Activated CD4-positive, alpha-beta T cell treated with anti-CD3 and anti-CD28 coated beads for 48 hours (primary cell): ENCODE results near the gene ST14.
A peak's percentile ranks its signal among the peaks of the same experiment; 100 is the strongest.
"Not testable (repeated sequence)": the region's sequence is repeated elsewhere in the genome, so short reads cannot be mapped to it uniquely, and the experiment has no call there.

Experiments used
- DNase-seq: peaks from one replicate; pipeline ENCODE4 v3.0.0-alpha.2; 2020

Gene ST14

DNA sequence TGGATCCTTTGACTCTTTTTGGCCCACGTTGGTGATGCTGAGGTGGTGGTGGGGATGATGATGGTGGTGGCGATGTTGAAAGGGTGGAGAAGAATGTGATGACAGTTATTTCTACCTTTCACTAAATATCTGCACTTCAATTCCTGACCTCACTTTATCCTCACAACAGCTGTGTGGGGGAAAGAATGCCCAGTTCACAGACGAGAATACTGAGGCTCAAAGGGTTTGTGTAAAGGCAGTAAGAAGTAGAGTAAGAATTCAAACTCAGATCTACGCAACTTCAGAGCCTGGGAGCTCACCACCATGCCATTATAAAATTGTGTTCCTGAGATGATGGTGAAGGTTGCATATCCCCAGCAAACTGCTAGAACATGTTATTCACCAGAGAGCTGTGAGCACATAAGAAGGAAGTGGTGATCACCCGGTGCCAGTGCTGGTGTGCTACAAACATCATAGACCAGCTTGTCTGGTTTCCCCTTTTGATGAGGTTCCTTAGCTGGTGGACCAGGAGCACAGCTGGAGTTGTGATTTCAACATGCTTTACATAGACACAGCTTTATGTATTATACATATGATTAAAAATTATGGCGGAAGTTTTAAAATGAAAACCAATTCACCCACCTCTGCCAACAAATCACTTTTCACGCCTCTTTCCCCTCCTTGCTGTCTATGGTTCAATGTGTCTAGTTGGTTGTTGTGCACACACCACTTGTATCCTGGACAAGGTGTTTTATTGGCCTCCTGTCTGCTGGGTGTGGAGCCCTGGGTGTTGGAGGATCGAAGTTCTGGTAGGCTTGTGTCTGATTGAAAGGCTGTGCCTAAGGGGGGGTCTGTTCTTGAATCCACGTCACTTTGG, 6.2 kb downstream of the ST14 start:
- DNase-seq, result no peak

DNA sequence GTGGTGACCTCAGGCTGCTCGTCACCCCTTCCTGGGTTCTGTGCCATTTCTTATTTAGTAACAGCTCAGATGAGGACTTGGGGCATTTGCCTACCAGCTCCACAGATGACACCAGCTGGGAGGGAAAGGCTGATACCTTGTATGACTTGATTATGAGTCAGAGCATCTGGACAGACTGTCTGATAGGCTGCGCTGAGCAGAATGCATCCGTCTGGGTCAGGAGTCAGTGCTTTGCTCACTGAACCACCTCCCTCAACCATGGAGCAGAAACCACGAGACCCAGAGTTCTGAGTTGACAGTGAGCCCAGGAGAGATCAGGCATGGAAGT, 6.8 kb downstream of the ST14 start:
- peak; percentile 18 for DNase-seq

DNA sequence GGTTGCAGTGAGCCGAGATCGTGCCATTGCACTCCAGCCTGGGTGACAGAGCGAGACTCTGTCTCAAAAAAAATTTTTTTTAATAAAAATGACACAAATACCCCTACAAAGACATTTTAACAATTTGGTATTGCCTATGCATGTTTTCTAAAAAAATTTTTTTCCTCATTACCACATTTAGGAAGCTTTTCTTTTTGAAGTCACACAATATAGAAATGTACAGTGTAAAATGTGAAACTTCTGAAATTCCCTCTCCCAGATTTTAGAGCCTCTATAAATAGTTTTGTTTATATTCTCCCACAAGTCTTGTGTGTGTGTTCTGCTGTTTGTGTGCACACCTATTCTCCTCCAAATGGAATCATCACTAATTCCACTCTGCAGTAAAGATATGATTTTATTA, 7.6 kb downstream of the ST14 start:
- DNase-seq, result no peak

DNA sequence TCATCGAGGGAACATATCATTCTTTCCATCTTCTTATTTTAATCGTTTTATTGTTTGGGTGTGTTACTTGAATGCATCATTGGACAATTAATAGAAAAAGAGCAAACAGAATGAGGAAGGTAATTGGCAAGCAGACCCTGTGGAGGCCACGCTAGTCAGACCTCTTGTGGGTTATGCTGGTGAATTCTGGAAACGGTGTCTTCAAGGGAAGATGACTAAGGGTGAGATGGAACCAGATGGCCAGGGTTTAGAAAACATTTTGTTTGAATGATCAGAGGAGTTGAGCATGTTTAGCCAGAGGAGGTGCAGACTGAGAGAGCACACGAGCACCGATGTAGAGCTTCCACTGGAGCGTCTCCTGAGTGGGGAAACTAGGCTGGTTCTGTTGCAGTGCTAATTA, 8.5 kb downstream of the ST14 start:
- DNase-seq, result no peak

DNA sequence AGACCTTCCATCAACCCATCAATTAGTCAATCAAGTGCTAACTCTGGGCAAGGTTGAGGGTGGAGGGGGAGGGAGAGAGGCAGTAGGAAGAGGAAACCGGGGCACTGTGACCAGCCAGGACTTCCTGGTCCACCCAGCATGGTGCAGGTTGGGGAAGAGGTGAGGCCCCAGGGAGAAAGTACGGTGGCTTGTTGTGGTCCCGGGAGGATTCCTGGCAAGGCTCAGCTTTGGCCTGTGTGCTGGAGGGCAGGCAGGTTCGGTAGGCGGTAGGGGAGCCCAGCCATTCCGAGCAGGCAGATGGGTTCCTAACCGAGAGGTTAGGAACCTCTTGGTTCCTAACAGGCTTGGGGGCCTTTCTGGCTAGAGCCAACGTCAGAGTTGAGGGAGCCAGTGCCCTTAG, 10.8 kb downstream of the ST14 start:
- DNase-seq, result no peak

DNA sequence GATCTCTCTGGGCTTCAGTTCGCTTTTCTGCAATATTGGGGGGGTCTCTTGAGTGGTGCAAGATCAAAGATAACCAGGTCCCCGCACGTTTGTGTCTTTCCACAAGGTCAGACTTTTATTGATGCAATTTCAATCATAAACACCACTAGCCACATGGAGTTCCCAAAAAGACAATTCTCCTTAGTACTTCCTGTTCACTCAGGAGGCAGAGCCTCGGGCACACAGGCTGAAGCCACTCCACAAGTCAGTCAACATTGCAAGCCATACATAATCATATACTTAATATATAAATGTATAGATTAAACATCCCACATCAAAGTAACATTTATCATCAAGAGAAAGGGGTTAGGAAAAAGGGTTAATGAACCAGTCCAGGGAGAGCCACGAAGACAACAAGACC, 12.0 kb downstream of the ST14 start:
- no peak for DNase-seq

DNA sequence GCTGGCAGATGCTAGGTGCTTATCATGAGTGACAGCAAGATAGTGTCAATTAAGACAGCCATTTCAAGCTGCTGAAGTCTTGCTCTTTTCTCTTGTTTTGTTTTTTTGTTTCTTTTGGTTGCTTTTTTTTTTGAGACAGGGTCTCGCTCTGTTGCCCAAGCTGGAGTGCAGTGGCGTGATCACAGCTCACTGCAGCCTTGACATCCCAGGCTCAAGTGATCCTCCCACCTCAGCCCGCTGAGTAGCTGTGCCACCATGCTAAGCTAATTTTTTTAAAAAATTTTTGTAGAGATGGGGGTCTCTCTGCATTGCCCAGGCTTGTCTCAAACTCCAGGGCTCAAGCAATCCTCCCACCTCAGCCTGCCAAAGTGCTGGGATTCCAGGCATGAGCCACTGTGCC, 12.4 kb downstream of the ST14 start:
- not testable (repeated sequence) for DNase-seq

DNA sequence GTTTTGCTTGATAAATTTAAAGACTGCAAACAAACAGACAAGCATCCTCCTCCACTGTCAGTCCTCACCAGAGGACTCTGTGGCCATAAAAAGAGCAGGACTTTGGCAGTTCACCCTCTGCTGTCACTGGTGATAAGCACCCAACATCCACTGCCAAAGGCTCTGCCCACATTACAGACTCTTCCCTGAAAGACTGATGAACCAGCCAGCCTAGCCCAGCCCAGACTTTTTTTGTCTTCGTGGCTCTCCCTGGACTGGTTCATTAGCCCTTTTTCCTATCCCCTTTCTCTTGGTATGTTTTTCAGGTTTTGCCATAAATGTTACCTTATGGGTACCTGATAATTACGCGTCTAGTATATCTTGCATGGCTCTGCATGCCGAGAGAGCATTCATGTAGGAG, 15.1 kb downstream of the ST14 start:
- no peak for DNase-seq

DNA sequence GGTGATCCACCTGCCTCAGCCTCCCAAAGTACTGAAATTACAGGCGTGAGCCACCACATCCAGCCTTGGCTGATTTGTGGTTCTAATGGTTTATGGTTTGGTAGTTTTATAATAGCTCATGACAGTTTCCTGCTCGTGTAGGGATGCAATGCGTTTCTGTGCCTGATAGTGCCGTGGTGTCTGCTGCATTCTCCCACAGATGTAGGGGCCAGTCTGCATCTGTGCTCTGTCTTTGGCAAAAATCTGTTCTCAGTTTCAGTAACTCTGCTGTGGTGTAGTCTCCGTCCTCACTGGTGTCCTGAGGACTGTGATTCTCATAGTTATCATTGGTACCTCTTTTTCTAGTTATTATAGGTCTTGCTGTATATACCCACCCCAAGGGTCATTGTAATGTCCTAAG, 16.3 kb downstream of the ST14 start:
- no peak for DNase-seq

DNA sequence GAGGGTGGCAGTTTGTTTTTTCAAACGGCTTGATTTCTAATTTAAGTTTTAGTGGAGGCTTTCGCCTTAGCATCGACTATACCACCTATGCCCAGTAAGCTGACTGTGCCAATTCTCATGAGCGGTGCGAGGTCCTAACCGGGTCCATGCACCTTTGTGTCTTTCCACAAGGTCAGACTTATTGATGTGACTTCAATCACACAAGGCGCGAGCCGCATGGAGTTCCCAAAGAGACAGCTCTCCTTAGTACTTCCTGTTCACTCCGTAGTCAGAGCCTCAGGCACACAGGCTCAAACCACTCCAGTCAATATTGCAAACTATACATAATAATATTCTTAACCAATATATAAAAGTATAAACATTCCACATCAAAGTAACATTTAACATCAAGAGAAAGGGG, 18.2 kb downstream of the ST14 start:
- no peak for DNase-seq

DNA sequence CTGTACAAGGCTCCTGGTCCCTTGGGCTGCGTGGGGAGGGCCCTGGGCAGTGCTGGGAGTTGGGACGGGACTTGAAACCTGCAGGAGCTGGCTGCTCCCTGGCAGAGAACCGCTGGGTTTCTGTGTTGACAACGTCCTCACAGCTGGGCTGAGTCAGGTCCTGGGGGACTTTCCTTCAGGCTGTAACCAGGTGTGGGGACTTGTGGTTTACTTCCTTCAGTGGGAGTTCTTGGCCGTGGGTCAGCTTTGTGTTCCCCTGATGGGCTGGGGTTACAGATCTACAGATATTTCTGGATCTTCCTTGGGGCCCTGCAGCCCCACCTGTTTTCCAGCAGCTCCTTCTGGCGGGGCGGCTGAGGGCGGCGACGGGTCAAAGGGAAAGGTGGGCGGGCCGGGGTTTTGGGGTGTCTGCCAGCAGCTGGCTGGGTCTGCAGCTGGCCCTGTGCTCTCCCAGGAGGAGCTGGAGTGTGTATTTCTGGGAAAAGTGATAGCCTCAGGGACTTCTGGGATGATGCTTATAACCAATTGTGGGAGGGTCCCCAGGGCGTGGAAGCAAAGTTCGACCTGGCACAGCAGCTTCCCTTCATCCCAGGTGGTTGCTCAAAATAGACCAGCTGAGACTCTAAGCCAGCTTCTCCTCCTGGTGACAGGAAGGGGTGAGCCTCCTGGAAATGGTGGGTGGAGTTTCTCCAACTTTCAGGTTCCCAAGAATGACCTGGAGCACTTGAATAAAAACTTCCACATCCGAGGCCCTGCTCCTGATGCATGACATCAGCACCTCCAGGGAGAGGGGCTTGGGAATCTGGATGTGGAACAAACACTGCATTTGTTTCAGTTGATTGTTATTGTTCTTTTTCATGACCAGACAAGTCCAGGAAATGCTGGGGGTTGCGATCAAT, 19.1 kb downstream of the ST14 start:
- DNase-seq, result no peak

DNA sequence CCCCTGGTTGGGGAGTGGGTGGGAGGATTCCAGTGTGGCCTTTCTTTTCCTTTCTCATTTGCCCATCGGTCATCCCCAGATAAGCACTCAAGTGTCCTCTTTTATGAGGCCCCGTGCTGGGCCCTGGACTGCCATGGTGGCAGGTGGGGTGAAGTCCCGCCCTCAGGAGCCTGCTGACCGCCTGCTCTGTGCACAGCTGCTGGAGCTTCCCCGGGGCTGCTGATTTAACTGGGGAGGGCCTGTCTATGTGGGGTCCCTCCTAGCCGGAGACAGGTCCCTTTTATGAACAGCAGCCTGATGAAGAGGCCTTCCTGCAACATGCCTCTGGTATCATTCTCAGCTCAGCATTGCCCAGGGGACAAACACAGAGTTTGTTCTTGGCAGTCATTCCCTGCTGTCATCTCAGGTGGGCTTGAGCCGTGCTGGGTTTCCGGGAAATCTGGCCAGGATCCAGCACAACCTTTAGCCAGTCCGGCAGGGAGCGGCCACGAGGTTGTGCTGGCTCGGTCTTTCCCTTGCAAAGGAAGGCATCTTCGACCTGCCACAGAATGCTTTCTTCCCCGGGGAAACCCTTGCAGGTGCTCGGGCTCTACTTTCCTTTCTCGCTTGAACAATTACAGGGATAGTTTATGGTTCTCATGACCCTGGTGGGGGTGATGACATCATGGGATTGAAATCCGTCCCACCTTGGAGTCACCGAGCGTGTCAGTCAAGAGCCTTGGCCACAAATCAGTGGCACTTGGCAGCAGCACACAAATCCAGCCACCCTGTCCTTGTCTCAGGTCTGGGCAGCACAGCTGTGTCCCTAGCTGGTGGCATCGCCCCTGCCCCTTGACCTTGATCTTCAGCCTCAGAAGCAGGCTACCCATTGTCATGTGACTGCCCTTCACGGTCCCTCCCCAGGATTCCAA, 20.1 kb downstream of the ST14 start:
- DNase-seq, result no peak

DNA sequence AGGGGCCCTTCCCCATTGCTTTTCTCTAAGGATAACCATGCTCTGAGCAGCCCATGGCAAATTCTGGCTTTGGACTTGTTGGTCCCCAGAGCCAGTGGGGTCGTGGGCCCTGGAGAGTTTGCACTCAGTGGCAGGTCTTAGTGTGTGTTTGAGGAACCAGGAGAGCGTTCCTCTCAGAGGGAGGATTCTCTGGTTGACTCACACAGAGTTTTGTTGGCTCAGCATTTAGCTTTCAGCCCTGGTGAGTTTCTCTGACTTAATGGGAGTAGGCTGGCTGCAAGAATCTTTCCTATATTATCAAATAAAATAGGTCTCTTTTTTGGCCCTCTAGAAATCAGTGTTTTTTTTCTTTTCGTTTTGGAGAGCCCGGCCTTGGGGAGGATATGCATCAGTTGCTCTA, 20.9 kb downstream of the ST14 start:
- no peak for DNase-seq

DNA sequence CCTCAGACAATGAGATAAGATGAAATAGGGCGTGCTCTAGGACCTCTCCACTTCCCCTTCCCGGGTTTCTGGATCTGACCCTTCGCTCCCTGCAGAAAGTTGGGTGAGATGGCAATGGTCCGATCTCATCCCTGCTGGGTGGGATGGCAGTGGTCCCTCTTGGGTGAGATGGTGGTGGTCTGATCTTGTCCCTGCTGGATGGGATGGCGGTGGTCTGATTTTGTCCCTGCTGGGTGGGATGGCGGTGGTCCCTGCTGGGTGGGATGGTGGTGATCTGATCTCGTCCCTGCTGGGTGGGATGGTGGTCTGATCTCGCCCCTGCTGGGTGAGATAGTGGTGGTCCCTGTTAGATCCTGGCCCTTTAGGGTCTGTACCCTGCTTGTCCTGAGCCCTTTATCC, 21.3 kb downstream of the ST14 start:
- no peak for DNase-seq

DNA sequence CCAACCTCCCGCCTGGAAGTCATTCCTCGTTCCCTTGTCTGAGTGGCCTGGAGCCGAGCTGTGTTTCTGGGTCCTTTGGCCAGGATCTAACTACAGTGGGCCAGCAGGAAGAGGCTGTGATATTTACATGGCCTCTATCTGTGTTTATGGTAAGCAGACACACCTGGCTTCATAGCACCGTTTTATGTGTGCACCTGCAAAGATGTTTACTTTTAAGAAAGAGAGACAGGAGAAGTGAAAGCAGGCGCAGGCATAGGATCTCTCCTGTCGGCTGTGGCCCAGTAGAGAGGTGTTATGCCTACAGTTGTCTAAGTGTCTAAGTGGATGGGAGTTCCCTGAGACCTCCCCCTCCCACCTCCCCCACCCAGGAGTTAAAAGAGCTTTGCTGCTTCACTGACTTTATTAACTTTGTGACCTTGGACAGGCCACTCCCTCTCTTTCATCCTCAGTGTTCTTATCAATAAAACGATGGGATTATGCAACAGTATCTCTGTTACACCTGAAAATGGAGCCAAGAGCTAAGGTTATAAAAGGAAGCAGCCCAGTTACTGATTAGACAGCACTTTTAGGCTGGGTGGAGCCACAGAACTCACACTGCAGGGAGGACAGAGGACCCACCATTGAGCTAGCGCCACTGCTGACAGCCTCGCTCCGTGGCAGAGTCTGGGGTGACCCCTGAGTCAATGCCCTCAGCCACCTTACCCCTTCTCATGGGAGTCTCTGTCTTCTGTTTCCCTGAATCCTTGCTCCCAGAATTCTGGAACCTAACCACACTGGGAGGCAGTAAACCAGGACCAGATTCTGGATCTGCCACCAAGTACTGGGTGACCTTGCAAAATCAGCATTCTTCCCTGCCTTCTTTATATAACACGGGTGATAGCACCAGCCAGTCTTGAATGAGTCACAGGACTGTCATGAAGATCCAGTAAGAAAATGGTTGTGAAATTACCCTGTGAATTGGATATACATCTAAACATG, 22.0 kb downstream of the ST14 start:
- no peak for DNase-seq

DNA sequence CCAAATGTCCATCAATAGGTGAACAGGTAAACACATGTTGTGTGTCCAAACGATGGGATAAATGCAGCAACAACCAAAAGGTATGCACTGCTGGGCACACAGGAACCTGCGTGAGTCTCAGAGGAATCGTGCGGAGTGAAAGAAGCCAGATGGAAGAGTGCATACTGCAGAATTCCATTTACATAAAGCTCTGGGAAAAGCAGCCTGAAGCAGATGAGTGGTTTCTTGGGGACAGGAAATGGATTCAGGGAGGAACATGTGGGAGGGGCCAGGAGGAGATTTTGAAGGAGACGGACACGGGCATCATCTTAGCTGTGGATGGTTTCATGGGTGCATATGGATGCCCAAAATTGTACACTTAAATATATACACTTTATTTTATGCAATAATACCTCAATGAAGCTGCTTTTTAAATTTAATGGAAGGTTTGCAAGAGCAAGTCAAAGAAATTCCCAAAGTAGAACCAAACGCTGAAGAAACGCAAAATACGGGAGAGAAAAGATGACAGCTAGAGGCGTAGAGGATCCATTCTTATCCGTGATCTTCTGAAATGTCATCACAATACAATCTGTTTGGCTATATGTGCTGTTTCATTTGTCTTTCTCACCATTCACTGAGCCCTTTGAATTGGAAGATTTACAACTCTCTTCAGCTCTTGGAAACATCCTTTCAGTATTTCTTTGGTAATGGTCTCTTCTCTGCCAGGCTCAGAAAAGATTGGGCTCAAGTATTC, 24.5 kb downstream of the ST14 start:
- no peak for DNase-seq

DNA sequence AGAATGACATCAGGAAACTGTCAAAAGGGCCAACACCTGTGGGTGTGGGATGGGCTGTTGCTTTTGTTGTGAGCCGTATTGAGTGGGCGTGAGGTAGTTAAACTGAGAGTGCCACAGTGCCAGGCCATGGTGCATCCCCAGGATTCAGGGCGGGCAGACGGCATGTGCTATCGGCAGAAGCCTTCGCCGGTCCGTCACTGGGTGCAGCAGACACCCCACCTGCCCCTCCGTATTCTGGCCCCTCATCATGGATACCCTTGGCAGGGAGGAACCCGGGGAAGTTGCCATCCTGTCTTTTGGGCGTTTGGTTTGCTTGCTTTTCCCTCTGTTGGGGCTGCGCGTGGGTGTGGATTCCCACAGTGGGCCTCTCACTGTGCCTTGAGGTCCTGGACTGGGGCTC, 27.5 kb downstream of the ST14 start:
- DNase-seq, result no peak

DNA sequence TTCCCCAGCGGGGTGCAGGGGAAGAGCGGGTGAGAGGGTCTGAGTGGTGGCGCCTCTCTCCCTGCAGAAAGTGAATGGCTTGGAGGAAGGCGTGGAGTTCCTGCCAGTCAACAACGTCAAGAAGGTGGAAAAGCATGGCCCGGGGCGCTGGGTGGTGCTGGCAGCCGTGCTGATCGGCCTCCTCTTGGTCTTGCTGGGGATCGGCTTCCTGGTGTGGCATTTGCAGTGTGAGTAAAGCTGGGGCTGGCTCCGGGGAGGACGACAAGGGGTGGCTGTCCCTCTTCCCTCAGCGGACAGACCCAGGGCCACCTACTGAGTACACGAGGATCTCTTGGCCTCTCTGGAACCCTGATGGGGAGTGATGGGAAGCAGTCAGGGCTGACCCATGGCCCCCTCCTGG, 28.5 kb downstream of the ST14 start:
- DNase-seq, result no peak

DNA sequence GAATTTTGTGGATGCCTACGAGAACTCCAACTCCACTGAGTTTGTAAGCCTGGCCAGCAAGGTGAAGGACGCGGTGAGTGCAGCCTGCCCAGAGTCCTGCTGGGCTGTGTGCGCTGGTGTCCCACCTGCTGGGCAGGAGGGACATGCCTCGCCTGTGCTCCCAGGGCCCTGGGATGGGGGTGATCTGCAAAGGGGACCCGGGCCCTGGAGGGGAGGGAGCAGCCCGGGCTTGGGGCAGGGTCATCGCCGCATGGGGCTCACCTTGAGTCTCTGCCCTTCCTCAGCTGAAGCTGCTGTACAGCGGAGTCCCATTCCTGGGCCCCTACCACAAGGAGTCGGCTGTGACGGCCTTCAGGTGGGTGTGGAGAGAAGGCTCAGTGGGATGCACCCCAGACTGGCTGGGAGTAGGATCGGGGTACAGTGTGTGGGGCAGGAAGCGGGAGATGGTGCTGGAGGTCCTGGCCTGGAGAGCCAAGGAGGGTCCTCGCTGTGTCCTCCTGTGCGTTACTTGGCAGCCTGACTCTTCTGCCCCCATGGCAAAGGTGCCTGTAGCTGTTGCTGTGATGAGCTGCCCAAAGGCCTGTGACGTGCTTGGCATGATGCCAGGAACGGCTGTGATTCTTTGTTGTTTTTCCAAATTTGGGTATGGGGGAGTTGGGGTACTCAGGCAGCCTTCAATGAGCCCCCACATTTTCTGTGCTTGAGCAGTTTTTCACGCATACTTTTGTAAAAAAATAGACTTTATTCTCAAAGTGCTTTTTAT, 29.2 kb downstream of the ST14 start:
- DNase-seq, result no peak

DNA sequence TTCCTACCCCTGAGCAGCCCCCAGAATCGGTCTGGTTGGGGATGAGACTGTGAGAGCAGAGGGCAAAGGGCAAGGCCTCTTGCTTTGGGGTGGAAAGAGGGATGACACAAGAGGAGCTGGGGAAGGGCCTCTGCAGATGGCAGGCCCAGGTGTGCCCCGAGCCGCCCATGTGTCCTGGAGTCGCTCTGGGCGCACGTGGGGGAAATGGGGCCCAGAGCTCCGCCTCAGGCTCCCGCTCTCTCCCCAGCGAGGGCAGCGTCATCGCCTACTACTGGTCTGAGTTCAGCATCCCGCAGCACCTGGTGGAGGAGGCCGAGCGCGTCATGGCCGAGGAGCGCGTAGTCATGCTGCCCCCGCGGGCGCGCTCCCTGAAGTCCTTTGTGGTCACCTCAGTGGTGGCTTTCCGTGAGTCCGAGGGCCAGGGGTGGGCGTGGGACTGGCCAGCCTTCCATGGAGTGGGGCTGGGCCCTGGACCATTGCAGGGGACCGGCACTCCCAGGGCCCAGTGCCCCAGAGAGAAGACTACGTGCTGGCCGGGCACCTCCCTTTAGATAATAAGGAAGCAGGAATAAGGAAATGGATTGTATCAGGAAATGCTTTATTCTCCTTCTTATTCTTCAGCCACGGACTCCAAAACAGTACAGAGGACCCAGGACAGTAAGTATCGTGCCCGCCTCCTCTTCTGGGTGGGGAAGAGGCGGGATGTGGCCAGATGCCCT, 30.1 kb downstream of the ST14 start:
- no peak for DNase-seq
